ENCODE measurements around the gene POMGNT2. TPM values are rescaled to one million over a fixed set of nuclear protein-coding genes. Genes with fewer than 3 reads are reported as not detected.

The POMGNT2 gene
- total RNA-seq = 1 to 10 TPM; 5.5 to 5.6 TPM
- 10 to 100 TPM in 1 of 3 donors, 1 to 10 TPM in 2; 6.3 to 10.3 (median 7.3) TPM for polyA plus RNA-seq
- total RNA-seq = 10.3 to 19.1 (median 13.9) reads per million in 6 experiments

DNA sequence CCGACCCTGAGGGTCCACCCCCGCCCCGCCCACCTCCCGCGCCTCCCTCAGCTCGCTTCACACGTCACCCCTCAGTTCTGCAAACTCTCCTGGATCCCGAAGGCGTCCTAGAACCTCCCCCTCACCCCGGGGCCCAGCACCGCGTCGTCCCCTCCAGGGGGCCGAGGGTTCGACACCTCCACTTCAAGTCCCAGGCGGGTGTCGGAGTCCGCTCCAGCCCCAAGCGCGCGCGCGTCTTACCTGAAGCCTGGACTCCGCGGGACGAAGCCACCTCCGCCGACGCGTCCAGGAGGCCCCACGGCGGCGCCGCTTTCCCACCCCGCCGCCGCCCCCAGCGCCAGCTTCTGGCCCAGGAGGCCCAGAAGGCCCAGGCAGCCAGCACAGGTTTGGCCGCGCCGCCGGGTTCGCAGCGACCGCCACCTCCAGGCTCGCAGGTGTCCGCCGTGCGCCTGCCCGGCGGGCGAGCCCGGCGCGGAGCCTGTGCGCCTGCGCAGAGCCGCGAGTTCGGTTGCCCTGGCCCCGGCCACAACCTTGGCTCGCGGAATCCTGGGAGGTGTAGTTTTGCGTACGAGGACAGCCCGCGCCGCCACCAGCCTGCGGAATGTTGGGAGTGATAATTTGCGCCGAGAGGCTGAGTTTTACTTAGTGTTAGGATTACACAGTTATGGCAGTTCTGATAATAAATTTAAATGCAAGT is at the start of gene POMGNT2:
Gene POMGNT2, minus strand, starts transcription at position 484 of the 697 bp plus-strand sequence. CDS start 24,648 bp downstream, outside the sequence.
- H3K4me3 Mint-ChIP-seq = peak within 1 kb of the TSS; percentile 77 to 91 (median 83)
- DNase-seq (peak; percentile 82 to 93 (median 88)), ATAC-seq (peak; percentile 94 to 96)
- POLR2A ChIA-PET = interaction anchor here (0.7 to 1.8 kb wide), 5 partner anchors 10 to 144 kb away, joined by 3 to 6 read pairs (median 3); no protein-coding TSS in a partner anchor
- peak within 1 kb of the TSS in 9 of 10 donors; percentile 69 to 88 (median 80) for H3K27ac Mint-ChIP-seq
- no peaks in the 10 kb centered on the region for H3K36me3 Mint-ChIP-seq
- H3K9me3 Mint-ChIP-seq = no peaks in the 10 kb centered on the region
- no peaks in the 10 kb centered on the region for H3K27me3 Mint-ChIP-seq
- H3K4me1 Mint-ChIP-seq = peaks cover 8 to 38% (median 25%) of the 10 kb centered on the region in 4 donors

DNA sequence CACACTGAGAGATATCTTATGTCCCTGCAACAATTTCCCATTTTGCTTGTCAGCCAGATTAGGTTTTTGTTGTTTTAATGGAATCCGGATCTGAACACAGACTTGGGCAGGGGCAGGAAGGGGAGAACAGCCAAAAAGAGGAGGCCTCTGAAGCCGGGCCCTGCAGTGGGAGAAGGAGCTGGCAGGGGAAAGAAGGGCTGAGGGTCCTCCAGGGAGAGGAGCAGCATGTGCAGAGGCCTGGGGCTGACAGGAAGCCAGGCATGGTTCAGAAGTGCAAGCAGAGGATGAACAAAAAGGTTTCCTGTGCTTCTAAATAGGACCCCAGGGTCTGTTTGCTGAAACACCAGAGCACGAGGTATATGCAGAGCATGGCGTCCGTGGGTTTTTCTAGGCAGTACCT is 49.1 kb upstream of the POMGNT2 start:
- no peaks in the 10 kb centered on the region for H3K36me3 Mint-ChIP-seq
- H3K27me3 Mint-ChIP-seq = no peaks in the 10 kb centered on the region
- H3K4me1 Mint-ChIP-seq = peaks cover 18 to 48% (median 27%) of the 10 kb centered on the region in 4 donors
- no peaks in the 10 kb centered on the region for H3K9me3 Mint-ChIP-seq
- H3K27ac Mint-ChIP-seq = peak overlapping the region; percentile 39 to 94 (median 84)
- ATAC-seq (peak; percentile 53 to 57), DNase-seq (peak in 2 of 10 donors; percentile 26 to 29)
- H3K4me3 Mint-ChIP-seq = peak overlapping the region in 8 of 10 donors; percentile 5 to 53 (median 38)
- POLR2A ChIA-PET = interaction anchor here (0.6 kb wide), 1 partner anchor 69 kb away, joined by 4 read pairs; no protein-coding TSS in a partner anchor

DNA sequence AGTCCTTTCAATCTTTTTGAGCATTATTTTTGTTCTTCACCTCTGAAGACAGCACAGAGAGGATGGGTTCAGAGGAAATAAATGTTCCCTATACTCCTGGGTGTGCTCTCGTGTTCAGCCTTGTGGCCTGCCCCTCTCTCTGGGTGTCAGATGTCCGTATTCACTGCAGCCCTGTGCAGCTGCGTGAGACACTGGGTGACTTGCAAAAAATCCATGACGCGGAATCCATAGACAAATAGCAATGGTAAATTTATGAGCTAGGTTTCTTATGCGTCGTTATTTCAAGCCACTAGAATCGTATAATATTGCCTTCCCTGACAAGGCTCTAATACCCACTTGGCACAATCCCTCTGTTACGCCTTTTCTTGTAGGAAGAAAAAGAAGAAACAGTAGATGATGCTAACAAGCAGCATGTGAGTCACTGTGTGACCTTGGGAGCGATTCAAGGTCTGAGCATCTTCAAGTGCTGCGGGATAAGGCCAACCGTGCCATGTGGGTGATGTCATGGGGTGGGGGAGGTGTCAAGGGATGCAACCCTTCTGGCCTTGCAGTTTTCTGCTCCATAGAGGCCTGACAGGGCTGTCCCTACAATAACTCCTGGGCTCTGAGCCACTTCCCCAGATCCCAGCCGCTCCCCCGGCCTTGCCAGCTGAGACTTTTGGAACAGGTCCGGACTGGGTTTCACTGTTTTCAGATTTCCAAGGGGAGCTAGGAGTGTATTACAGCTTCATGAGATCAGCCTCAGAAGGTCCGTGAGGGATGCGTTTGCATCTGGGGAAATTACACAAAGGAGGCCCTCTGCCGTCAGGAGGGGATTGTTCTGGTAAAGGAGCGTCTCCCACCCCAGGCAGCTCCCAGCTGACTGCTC is 47.6 kb upstream of the POMGNT2 start:
- Mint-ChIP-seq H3K27me3 (no peaks in the 10 kb centered on the region), H3K36me3 (no peaks in the 10 kb centered on the region), H3K9me3 (no peaks in the 10 kb centered on the region), H3K4me1 (peaks cover 18 to 44% (median 27%) of the 10 kb centered on the region in 4 donors), H3K4me3 (no peak overlapping the region), H3K27ac (peak overlapping the region in 2 of 10 donors; percentile 14 to 60)
- ATAC-seq (no peak), DNase-seq (no peak)
- POLR2A ChIA-PET = interaction anchor here (0.7 kb wide), 1 partner anchor 133 kb away, joined by 3 read pairs; the partner anchor contains the start of gene SNRK

DNA sequence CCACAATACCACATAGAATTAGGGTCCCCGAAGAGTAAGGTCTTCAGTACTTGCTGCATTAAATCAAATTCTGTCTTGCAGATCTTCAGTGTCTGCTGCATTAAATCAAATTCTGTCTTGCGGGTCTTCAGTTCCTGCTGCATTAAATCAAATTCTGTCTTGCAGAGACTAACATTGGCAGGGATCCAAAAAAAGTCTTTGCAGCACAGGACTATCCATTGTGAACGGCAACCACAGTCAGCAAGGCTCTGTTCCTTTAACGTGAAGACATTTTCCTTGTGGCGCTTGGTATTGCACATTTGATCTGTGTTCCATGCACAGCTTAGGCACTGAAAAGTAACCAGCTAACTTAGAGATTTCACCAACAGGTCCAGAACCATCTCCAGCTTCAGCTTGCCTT is 46.8 kb upstream of the POMGNT2 start:
- peaks cover 0 to under 1% (median 0%) of the 10 kb centered on the region in 9 donors for H3K9me3 Mint-ChIP-seq
- peak overlapping the region in 2 of 10 donors; percentile 19 to 60 for H3K27ac Mint-ChIP-seq
- no peak for ATAC-seq
- POLR2A ChIA-PET = no interaction called here
- peaks cover 18 to 42% (median 27%) of the 10 kb centered on the region in 4 donors for H3K4me1 Mint-ChIP-seq
- no peaks in the 10 kb centered on the region for H3K27me3 Mint-ChIP-seq
- no peak overlapping the region for H3K4me3 Mint-ChIP-seq
- DNase-seq = peak in 2 of 10 donors; percentile 30 to 34
- no peaks in the 10 kb centered on the region for H3K36me3 Mint-ChIP-seq

DNA sequence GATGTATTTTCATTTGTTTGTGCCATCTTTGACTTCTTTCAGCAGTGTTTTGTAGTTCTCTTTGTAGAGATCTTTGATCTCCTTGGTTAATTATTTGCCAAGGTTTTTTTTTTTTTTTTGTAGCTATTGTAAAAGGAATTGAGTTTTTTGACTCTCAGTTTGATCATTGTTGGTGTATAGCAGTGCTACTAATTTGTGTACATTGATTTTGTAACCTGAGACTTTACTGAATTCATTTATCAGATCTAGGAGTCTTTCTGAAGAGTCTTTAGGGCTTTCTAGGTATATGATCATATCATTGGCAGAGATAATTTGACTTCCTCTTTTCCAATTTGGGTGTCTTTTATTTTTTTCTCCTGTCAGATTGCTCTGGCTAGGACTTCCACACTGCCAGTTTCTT is 42.2 kb upstream of the POMGNT2 start:
- Mint-ChIP-seq H3K4me1 (peaks cover 0 to 9% (median 1%) of the 10 kb centered on the region in 4 donors), H3K27ac (no peak overlapping the region), H3K9me3 (peaks cover 0 to 3% (median 0%) of the 10 kb centered on the region in 9 donors), H3K27me3 (no peaks in the 10 kb centered on the region), H3K4me3 (no peak overlapping the region), H3K36me3 (no peaks in the 10 kb centered on the region)
- POLR2A ChIA-PET = no interaction called here
- no peak for DNase-seq
- no peak for ATAC-seq

DNA sequence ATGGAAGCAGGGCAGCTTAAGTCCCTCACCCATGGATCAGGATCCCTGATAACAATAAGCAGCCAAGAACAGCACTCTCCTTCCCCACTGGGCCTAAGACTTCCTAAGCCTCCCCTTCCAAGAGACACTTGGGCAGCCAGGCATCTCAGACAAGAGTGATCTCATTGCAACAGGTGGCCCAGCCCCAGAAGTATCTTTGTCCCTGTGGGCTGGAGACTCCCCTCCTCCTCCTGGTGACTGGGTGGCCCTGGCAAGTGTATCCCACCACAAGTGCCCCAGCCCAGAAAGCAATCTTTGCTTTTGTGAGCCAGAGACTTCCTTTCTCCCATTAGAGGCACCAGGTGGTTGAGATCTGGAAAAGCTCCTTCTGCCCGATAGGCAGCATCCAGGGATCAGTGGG is 40.7 kb upstream of the POMGNT2 start:
- DNase-seq (no peak), ATAC-seq (no peak)
- Mint-ChIP-seq H3K4me3 (no peak overlapping the region), H3K4me1 (peaks cover 0 to 4% (median 1%) of the 10 kb centered on the region in 4 donors), H3K27me3 (peaks cover 0 to 2% (median 0%) of the 10 kb centered on the region in 5 donors), H3K27ac (no peak overlapping the region), H3K9me3 (peaks cover 0 to 3% (median 0%) of the 10 kb centered on the region in 9 donors), H3K36me3 (no peaks in the 10 kb centered on the region)
- POLR2A ChIA-PET = no interaction called here

DNA sequence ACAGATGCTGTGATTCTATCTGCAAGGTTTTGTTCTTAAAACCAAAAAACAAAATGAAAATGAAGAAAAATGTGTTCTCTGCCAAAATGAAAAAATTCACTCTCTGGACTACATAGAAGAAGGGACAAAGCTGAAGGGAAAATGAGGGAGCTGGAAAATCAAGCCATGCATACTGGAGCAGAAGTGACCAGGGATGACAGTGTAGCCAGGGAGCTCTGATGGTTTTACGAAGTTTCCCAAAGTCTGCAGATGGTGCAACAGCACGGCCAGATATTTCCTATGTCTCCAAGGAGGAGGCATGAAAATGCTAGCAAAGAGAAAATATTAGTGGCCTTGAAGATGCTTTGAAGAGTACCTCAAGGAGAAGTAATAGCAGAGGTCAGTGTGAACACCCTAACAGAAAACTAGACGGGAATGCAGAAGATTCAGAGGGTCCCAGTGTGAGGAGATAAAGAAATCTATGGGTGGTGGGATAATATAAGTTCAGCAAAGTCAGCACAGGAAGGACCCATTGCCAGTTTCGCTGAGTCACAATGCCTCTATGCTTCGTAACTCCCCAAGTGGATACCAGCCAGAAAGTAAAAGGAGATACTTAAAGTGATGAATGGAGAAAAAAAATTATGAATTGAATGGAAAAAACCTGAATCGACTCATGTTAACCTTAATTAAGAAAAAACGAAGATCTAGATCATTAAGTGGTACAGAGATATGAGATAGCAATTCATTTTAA is 39.0 kb upstream of the POMGNT2 start:
- DNase-seq (no peak), ATAC-seq (no peak)
- Mint-ChIP-seq H3K27ac (no peak overlapping the region), H3K9me3 (peaks cover 0 to 3% (median 0%) of the 10 kb centered on the region in 9 donors), H3K4me1 (peaks cover 0 to 4% (median 1%) of the 10 kb centered on the region in 4 donors), H3K27me3 (peaks cover 0 to 2% (median 0%) of the 10 kb centered on the region in 5 donors), H3K36me3 (no peaks in the 10 kb centered on the region), H3K4me3 (no peak overlapping the region)
- POLR2A ChIA-PET = no interaction called here

DNA sequence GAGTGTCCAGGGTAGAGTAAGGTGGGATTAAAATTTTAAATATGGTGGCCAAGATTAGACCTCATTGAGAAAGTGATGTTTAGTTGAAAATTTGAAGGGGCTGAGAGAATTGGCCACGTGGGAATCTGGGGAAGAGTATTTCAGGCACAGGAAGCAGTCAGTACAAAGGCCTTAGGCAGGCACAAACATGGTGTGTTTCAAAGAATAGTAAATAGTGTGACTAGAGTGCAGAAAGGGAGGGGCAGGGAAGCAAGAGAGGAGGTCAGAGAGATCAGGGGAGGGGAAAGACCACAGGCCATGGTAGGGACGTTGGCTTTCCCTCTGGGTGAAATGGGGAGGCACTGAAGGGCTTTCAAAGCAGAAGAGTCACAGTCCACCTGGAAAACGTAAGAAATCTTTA is 36.6 kb upstream of the POMGNT2 start:
- POLR2A ChIA-PET = no interaction called here
- H3K4me3 Mint-ChIP-seq = no peak overlapping the region
- H3K9me3 Mint-ChIP-seq = peaks cover 0 to 9% (median 0%) of the 10 kb centered on the region in 9 donors
- H3K36me3 Mint-ChIP-seq = peaks cover 0 to 4% (median 0%) of the 10 kb centered on the region in 3 donors
- DNase-seq (no peak), ATAC-seq (no peak)
- peaks cover 0 to 2% (median 0%) of the 10 kb centered on the region in 5 donors for H3K27me3 Mint-ChIP-seq
- peaks cover 0 to 4% (median 1%) of the 10 kb centered on the region in 4 donors for H3K4me1 Mint-ChIP-seq
- H3K27ac Mint-ChIP-seq = peak overlapping the region in 2 of 10 donors; percentile 3 to 10

DNA sequence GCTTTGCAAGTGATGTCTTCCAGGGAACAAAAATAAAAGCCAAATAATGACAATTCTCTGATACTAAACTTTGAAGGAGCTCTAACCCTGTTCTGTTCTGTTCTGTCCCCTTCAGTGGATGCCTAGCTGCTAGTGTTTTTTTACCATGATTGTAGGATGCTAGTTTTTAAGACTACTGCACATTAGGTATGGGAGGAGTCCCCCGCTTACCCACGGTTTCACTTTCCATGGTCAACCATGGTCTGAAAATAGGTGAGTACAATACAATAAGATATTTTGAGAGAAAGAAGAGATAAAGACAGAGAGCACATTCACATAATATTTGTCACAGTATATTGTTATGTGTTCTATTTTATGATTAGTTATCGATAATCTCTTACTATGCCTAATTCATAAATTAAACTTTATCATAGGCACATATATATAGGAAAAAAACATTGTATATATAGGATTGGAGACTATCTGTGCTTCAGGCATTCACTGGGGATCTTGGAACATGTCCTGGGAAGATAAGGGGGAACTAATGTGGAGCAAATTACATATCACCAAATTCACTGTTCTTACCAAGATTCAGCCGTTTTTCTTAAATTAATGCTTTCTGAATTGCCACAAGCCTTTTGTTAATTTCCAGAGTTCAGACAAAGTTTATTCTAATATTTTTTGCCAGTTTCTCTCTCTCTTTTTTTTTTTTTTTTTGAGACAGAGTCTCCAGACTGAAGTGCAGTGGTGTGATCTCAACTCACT is 32.8 kb upstream of the POMGNT2 start:
- DNase-seq = no peak
- Mint-ChIP-seq H3K9me3 (peaks cover 0 to 18% (median 8%) of the 10 kb centered on the region in 9 donors), H3K36me3 (peaks cover 0 to 11% (median 10%) of the 10 kb centered on the region in 3 donors), H3K27ac (no peak overlapping the region), H3K4me1 (peaks cover 0 to 4% (median 1%) of the 10 kb centered on the region in 4 donors), H3K4me3 (no peak overlapping the region), H3K27me3 (peaks cover 0 to 2% (median 0%) of the 10 kb centered on the region in 5 donors)
- ATAC-seq = no peak
- POLR2A ChIA-PET = no interaction called here

DNA sequence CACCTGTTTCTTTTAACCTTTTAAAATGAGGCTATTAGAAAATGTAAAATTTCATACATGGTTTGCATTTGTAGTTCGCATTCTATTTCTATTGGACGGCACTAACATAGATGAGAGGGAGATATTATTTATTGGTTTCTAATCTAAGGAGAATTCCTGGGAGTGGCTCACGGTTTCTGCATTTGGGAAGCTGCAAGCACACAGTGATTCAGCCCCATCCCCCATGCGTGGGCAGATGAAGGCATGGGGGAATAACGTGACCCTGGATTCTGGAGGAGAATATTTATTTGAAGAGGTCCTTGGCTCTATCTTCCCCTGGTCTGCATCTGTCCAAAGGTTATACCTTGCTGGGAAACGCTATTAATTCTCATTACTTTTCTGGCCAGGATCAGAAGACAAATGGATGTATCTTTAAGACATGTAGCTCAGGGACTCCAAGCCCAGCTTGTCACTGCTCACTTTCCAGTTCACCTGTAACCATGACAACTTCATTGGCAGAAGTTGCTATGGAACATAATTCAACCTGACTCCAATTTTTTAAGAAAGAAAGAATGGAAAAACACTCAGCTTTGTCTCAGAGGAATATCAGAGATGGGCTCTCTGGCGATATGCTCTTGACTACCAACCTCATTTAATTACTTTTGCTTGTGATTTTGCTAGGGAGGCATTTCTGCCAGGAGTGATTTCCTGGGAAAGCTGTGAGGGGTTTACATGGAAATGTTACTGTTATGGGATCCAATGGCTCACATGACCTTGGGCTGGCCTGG is 27.2 kb upstream of the POMGNT2 start:
- Mint-ChIP-seq H3K27me3 (peaks cover 0 to 2% (median 0%) of the 10 kb centered on the region in 5 donors), H3K4me1 (no peaks in the 10 kb centered on the region), H3K27ac (no peak overlapping the region), H3K4me3 (no peak overlapping the region), H3K9me3 (peaks cover 0 to 14% (median 8%) of the 10 kb centered on the region in 9 donors), H3K36me3 (peaks cover 0 to 11% (median 10%) of the 10 kb centered on the region in 3 donors)
- DNase-seq = no peak
- POLR2A ChIA-PET = no interaction called here
- no peak for ATAC-seq

DNA sequence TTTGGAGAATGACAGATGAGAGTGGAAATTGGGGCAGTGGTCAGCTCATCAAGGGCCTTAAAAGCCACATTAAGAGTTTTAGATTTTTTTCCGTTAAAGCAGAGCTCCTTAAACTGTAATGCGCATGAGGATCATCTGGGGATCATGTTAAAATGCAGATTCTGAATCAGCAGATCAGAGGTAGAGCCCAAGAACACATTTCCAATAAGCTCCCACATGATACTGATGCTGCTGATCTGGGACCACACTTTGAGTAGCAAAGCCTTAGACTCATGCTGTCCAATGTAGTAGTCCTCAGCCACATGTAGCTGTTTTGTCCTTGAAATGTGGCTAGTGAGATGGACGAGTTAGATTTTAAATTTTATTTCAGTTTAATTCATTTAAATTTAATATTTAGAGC is 26.3 kb upstream of the POMGNT2 start:
- peaks cover 0 to 11% (median 6%) of the 10 kb centered on the region in 3 donors for H3K36me3 Mint-ChIP-seq
- H3K4me1 Mint-ChIP-seq = no peaks in the 10 kb centered on the region
- peaks cover 0 to 2% (median 0%) of the 10 kb centered on the region in 5 donors for H3K27me3 Mint-ChIP-seq
- no peak for DNase-seq
- POLR2A ChIA-PET = no interaction called here
- peaks cover 0 to 9% (median 7%) of the 10 kb centered on the region in 9 donors for H3K9me3 Mint-ChIP-seq
- H3K27ac Mint-ChIP-seq = peak overlapping the region in 1 of 10 donors; percentile 14
- no peak for ATAC-seq
- no peak overlapping the region for H3K4me3 Mint-ChIP-seq
